ENCODE data around the gene TMA7.

- TF ChIP-seq CTCF (conservative IDR thresholded peaks at IDR 0.05 in 1 of 2, IDR thresholded peaks at IDR 0.05 in 1 of 2; ENCODE audit: low read depth in 1 of 2, low read length in 2 of 2) (no peak), EZH2 (IDR thresholded peaks at IDR 0.05; ENCODE audit: low read length, missing control alignments) (no peak)
These were observed 17.8 kb upstream of the TMA7 start for GRCh38 chr3:48422272-48422671.
